ENCODE data around the gene BACH2. TPM values are rescaled to one million over a fixed set of nuclear protein-coding genes. Genes with fewer than 3 reads are reported as not detected.

BACH2 gene
- polyA plus RNA-seq, 1 of the 3 experiments (the other 2 are of a cell fraction): 0.46 TPM

- TF ChIP-seq USF1 (IDR thresholded peaks at IDR 0.05; ENCODE audit: borderline replicate concordance, low read depth) (no peak), YY1 (IDR thresholded peaks at IDR 0.05; ENCODE audit: low read depth) (no peak)
These were observed 157.3 kb downstream of the BACH2 start (continued) for GRCh38 chr6:90139272-90139817.

- no peak for DNase-seq
- TF ChIP-seq JUND (IDR thresholded peaks at IDR 0.05) (no peak), MXI1 (IDR thresholded peaks at IDR 0.05; ENCODE audit: low read depth, low read length) (no peak), NRF1 (IDR thresholded peaks at IDR 0.05; ENCODE audit: low read depth, low read length) (no peak), EZH2phosphoT487 (IDR thresholded peaks at IDR 0.05; ENCODE audit: borderline replicate concordance, low read depth) (no peak), GABPA (IDR thresholded peaks at IDR 0.05; ENCODE audit: low read depth) (no peak), REST (IDR thresholded peaks at IDR 0.05; ENCODE audit: low read depth, low read length) (no peak), FOXJ3 (CRISPR knock-in tag; IDR thresholded peaks at IDR 0.05) (no peak), CHD2 (IDR thresholded peaks at IDR 0.05; ENCODE audit: low read length, partially characterized antibody) (no peak), ELF1 (IDR thresholded peaks at IDR 0.05) (no peak), USF2 (IDR thresholded peaks at IDR 0.05; ENCODE audit: borderline replicate concordance, low read depth, low read length) (no peak)
- H3K9me3 ChIP-seq: no peaks in the 10 kb centered on the region
- H3F3A ChIP-seq (replicated peaks; ENCODE audit: insufficient read depth): peaks cover 6% of the 10 kb centered on the region
- no peaks in the 10 kb centered on the region for H3K36me3 ChIP-seq (replicated peaks in 1 of 2; ENCODE audit: control insufficient read depth in 1 of 2, insufficient read depth in 2 of 2, low read length in 1 of 2)
- peak overlapping the region; percentile 35; the same call in 1 of the 2 replicates for H3K9ac ChIP-seq
- H4K20me1 ChIP-seq (ENCODE audit: insufficient read depth): no peaks in the 10 kb centered on the region
- H3K27me3 ChIP-seq (ENCODE audit: insufficient read depth): no peaks in the 10 kb centered on the region
- H3K4me2 ChIP-seq: 0 out of 2 replicates have a peak overlapping the region, but pooled peaks have one; percentile 26
- H3K4me1 ChIP-seq (ENCODE audit: control insufficient read depth in 1 of 2, insufficient read depth in 2 of 2, low read depth in 1 of 2, low read length in 1 of 2): peaks cover 0 to 22% of the 10 kb centered on the region in 2 experiments
- H3K4me3 ChIP-seq (ENCODE audit: low read depth in 2 of 2, low read length in 1 of 2): peak overlapping the region in 1 of 2 experiments; percentile 21; a peak in 1 of 4 replicates
- H3K27ac ChIP-seq (ENCODE audit: low read depth in 2 of 2, low read length in 1 of 2): peak overlapping the region; percentile 48 to 72; a peak in 3 of 4 replicates
- H3K79me2 ChIP-seq (ENCODE audit: insufficient read depth): no peaks in the 10 kb centered on the region
- no peaks in the 10 kb centered on the region for H3K9me2 ChIP-seq
- WGBS (ENCODE audit: low lambda C conversion rate): 85% methylated on average over 2 of the region's 2 CpGs
- CTCF ChIA-PET: interaction anchor here (0.5 to 1.0 kb wide), 3 partner anchors 19 to 156 kb away, joined by 3 read pairs; no protein-coding TSS in a partner anchor
- H2AFZ ChIP-seq (ENCODE audit: low read depth): peak overlapping the region; percentile 27
- POLR2A ChIA-PET: no interaction called here
These were observed 159.6 kb downstream of the BACH2 start for GRCh38 chr6:90136837-90137568.

All from SK-N-SH (cell line).